WTC11 (cell line): ENCODE results near the gene PDE11A. TPM values are rescaled to one million over a fixed set of nuclear protein-coding genes. Genes with fewer than 3 reads are reported as not detected.

ENCODE experiments used
- ATAC-seq: fragments of 200-7000 bp; cut with Tn5 transposase; 2 replicates; pipeline ENCODE4 v1.10.0; 2021; ENCODE audit warnings: mild to moderate bottlenecking, moderate library complexity
- CTCF ChIA-PET: fragments of 300-600 bp; sonication (Branson Sonifier 250); formaldehyde crosslinking; loops from one replicate; lab custom pipeline; 2021; ENCODE audit warnings: antibody characterized with exemption; lab: Charles Lee
- POLR2A ChIA-PET: fragments of 350-600 bp; sonication (Branson Sonifier 250); formaldehyde crosslinking; loops from one replicate; lab custom pipeline; 2021; ENCODE audit warnings: antibody characterized with exemption; lab: Charles Lee
- DNase-seq: peaks from one replicate; pipeline ENCODE4 v3.0.0; 2021; ENCODE audit warnings: low spot score
- H3K27ac Mint-ChIP-seq: 2 replicates; pipeline ENCODE4 v1.8.0; 2021; ENCODE audit warnings: mixed read lengths
- H3K27me3 Mint-ChIP-seq: 2 replicates; pipeline ENCODE4 v1.8.0; 2021; ENCODE audit warnings: low read depth, mild to moderate bottlenecking, moderate library complexity, mixed read lengths
- H3K36me3 Mint-ChIP-seq: 2 replicates; pipeline ENCODE4 v1.8.0; 2021; ENCODE audit warnings: mixed read lengths
- H3K4me1 Mint-ChIP-seq: 2 replicates; pipeline ENCODE4 v1.8.0; 2022; ENCODE audit warnings: mixed read lengths
- H3K4me3 Mint-ChIP-seq: 2 replicates; pipeline ENCODE4 v1.8.0; 2021; ENCODE audit warnings: mild to moderate bottlenecking, moderate library complexity, mixed read lengths
- H3K9me3 Mint-ChIP-seq: 2 replicates; pipeline ENCODE4 v1.8.0; 2021; ENCODE audit warnings: mixed read lengths
- ETV6 ChIP-seq: sonication (generic); formaldehyde crosslinking; IDR thresholded peaks from 2 replicates; pipeline ENCODE4 v1.8.1; 2022; ENCODE audit warnings: mild to moderate bottlenecking, missing genetic modification reagents
- GABPB1 ChIP-seq: sonication (generic); formaldehyde crosslinking; IDR thresholded peaks from 2 replicates; pipeline ENCODE4 v1.8.1; 2023; ENCODE audit warnings: mild to moderate bottlenecking, missing genetic modification reagents
- IRF2 ChIP-seq: sonication (generic); formaldehyde crosslinking; IDR thresholded peaks from 2 replicates; pipeline ENCODE4 v1.8.0; 2022; ENCODE audit warnings: low read depth, missing genetic modification reagents, borderline replicate concordance
- JAZF1 ChIP-seq: fragments of 250-450 bp; sonication (Bioruptor Pico); IDR thresholded peaks from 2 replicates; pipeline ENCODE4 v1.9.0; 2021; ENCODE audit warnings: moderate library complexity, mild to moderate bottlenecking, inconsistent platforms
- JUN ChIP-seq: sonication (generic); formaldehyde crosslinking; IDR thresholded peaks from 2 replicates; pipeline ENCODE4 v1.8.0; 2023; ENCODE audit warnings: mild to moderate bottlenecking, missing genetic modification reagents
- KAT7 ChIP-seq: sonication (generic); formaldehyde crosslinking; IDR thresholded peaks from 2 replicates; pipeline ENCODE4 v1.8.1; 2023; ENCODE audit warnings: missing genetic modification reagents, mild to moderate bottlenecking, borderline replicate concordance
- MXD4 ChIP-seq: fragments of 250-450 bp; sonication (Bioruptor Pico); IDR thresholded peaks from 2 replicates; pipeline ENCODE4 v1.8.0; 2021; ENCODE audit warnings: mild to moderate bottlenecking, moderate library complexity, borderline replicate concordance
- MYBL2 ChIP-seq: sonication (generic); formaldehyde crosslinking; IDR thresholded peaks from 2 replicates; pipeline ENCODE4 v1.8.1; 2023; ENCODE audit warnings: mild to moderate bottlenecking, moderate library complexity, missing genetic modification reagents
- NFE2L1 ChIP-seq: sonication (generic); formaldehyde crosslinking; IDR thresholded peaks from 2 replicates; pipeline ENCODE4 v1.8.1; 2023; ENCODE audit warnings: missing genetic modification reagents
- NR1H2 ChIP-seq: sonication (generic); formaldehyde crosslinking; IDR thresholded peaks from 2 replicates; pipeline ENCODE4 v1.9.0; 2021; ENCODE audit warnings: mild to moderate bottlenecking, moderate library complexity, missing genetic modification reagents
- NR3C1 ChIP-seq: sonication (generic); formaldehyde crosslinking; conservative IDR thresholded peaks from 2 replicates; pipeline ENCODE4 v1.8.1; 2023; ENCODE audit warnings: low read depth, mild to moderate bottlenecking, missing genetic modification reagents
- RORB ChIP-seq: fragments of 250-450 bp; sonication (Bioruptor Pico); IDR thresholded peaks from 2 replicates; pipeline ENCODE4 v1.9.0; 2021; ENCODE audit warnings: mild to moderate bottlenecking
- SMAD4 ChIP-seq: sonication (generic); formaldehyde crosslinking; IDR thresholded peaks from 2 replicates; pipeline ENCODE4 v1.8.0; 2022; ENCODE audit warnings: mild to moderate bottlenecking, missing genetic modification reagents
- TCF7 ChIP-seq: sonication (generic); formaldehyde crosslinking; IDR thresholded peaks from 2 replicates; pipeline ENCODE4 v1.8.0; 2022; ENCODE audit warnings: mild to moderate bottlenecking, low read depth, missing genetic modification reagents, moderate library complexity
- ZNF219 ChIP-seq: sonication (generic); formaldehyde crosslinking; IDR thresholded peaks from 2 replicates; pipeline ENCODE4 v1.8.0; 2023; ENCODE audit warnings: missing genetic modification reagents, mild to moderate bottlenecking, borderline replicate concordance
- ZNF317 ChIP-seq: sonication (generic); formaldehyde crosslinking; IDR thresholded peaks from 2 replicates; pipeline ENCODE4 v1.8.1; 2023; ENCODE audit warnings: low read depth, mild to moderate bottlenecking, moderate library complexity, missing genetic modification reagents, borderline replicate concordance
- total RNA-seq: library from RNA; stranded (reverse); gene quantifications from 3 replicates; pipeline ENCODE4 v1.2.3, GENCODE V29; 2021
- TF ChIP-seq, protein P1 (sequence below): sonication (generic); formaldehyde crosslinking; IDR thresholded peaks from 2 replicates; pipeline ENCODE4 v1.8.1; 2022; ENCODE audit warnings: low read depth, mild to moderate bottlenecking, moderate library complexity, missing genetic modification reagents, borderline replicate concordance
- TF ChIP-seq, protein P2 (sequence below): sonication (generic); formaldehyde crosslinking; IDR thresholded peaks from 2 replicates; pipeline ENCODE4 v1.8.1; 2022; ENCODE audit warnings: mild to moderate bottlenecking, missing genetic modification reagents, moderate library complexity, borderline replicate concordance
- TF ChIP-seq, protein P3 (sequence below): sonication (generic); formaldehyde crosslinking; conservative IDR thresholded peaks from 2 replicates; pipeline ENCODE4 v1.8.1; 2023; ENCODE audit warnings: mild to moderate bottlenecking, low read depth, missing genetic modification reagents, moderate library complexity
- TF ChIP-seq, protein P4 (sequence below): sonication (generic); formaldehyde crosslinking; IDR thresholded peaks from 2 replicates; pipeline ENCODE4 v1.8.0; 2023; ENCODE audit warnings: mild to moderate bottlenecking, missing genetic modification reagents
- TF ChIP-seq, protein P5 (sequence below): sonication (generic); formaldehyde crosslinking; IDR thresholded peaks from 2 replicates; pipeline ENCODE4 v1.8.1; 2023; ENCODE audit warnings: mild to moderate bottlenecking, missing genetic modification reagents, moderate library complexity
- TF ChIP-seq, protein P6 (sequence below): fragments of 250-450 bp; sonication (Bioruptor Pico); IDR thresholded peaks from 2 replicates; pipeline ENCODE4 v2.1.2; 2022; ENCODE audit warnings: mild to moderate bottlenecking, moderate library complexity

The PDE11A gene
- total RNA-seq, 1 experiment from 2014 or later = 0.13 TPM

DNA sequence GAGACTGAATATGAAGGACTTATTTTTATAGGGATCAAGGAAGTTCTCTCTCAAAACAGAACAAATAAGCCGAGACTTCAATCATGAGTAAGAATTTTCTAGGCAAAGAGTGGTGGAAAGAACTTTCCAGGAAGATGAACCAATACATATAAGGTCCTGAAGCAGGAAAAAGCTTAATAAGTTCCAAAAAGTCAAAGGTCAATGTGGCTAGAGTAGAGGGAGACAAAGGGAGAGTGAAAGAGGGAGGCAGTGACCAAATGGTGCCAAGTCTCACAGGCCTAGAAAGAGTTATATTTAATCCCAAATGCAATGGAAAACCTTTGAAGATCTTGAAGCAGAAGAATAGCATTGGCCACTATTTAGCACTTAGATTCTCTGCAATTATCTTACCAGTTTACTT is 56.0 kb downstream of the PDE11A start:
- H3K4me3 Mint-ChIP-seq = no peak overlapping the region
- ATAC-seq (no peak), DNase-seq (no peak)
- no peaks in the 10 kb centered on the region for H3K27me3 Mint-ChIP-seq
- H3K4me1 Mint-ChIP-seq = no peaks in the 10 kb centered on the region
- no peak overlapping the region for H3K27ac Mint-ChIP-seq
- H3K36me3 Mint-ChIP-seq = no peaks in the 10 kb centered on the region
- POLR2A ChIA-PET = no interaction called here
- TF ChIP-seq MYBL2 (CRISPR knock-in tag) = no peak
- no peak for TF ChIP-seq TCF7 (CRISPR knock-in tag)
- no peak for TF ChIP-seq GABPB1 (CRISPR knock-in tag)
- no peak for TF ChIP-seq RORB (CRISPR knock-in tag)
- TF ChIP-seq ZNF219 (CRISPR knock-in tag) = no peak
- no peak for TF ChIP-seq KAT7 (CRISPR knock-in tag)
- TF ChIP-seq SMAD4 (CRISPR knock-in tag) = no peak
- TF ChIP-seq, protein P1, sequence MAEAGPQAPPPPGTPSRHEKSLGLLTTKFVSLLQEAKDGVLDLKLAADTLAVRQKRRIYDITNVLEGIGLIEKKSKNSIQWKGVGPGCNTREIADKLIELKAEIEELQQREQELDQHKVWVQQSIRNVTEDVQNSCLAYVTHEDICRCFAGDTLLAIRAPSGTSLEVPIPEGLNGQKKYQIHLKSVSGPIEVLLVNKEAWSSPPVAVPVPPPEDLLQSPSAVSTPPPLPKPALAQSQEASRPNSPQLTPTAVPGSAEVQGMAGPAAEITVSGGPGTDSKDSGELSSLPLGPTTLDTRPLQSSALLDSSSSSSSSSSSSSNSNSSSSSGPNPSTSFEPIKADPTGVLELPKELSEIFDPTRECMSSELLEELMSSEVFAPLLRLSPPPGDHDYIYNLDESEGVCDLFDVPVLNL (CRISPR knock-in tag) = no peak
- TF ChIP-seq, protein P2, sequence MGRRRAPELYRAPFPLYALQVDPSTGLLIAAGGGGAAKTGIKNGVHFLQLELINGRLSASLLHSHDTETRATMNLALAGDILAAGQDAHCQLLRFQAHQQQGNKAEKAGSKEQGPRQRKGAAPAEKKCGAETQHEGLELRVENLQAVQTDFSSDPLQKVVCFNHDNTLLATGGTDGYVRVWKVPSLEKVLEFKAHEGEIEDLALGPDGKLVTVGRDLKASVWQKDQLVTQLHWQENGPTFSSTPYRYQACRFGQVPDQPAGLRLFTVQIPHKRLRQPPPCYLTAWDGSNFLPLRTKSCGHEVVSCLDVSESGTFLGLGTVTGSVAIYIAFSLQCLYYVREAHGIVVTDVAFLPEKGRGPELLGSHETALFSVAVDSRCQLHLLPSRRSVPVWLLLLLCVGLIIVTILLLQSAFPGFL (CRISPR knock-in tag) = no peak
- TF ChIP-seq ZNF317 (CRISPR knock-in tag) = no peak
- no peak for TF ChIP-seq JUN
- TF ChIP-seq IRF2 (CRISPR knock-in tag) = no peak
- TF ChIP-seq, all 79 proteins: peak for 0
- H3K9me3 Mint-ChIP-seq = peaks cover 8% of the 10 kb centered on the region; the same call in 1 of the 2 replicates
- CTCF ChIA-PET = no interaction called here

DNA sequence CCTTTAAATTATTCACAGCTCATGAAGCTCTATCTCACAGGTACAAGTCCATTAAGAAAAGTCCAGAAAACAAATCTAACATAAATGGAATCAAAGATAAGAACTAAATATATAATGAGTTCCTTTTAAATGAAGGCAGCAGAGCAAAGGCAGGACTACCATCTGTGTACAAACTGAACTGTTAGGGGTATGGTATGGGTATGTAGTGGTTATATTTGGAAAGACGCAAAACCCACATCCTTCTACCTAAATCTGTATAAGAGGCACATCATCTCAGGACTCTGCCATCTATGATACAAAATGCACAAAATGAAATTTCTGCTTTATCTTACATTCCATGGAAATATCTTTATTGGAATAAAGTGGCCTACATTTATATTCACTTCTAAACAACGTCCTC is 59.9 kb downstream of the PDE11A start:
- H3K9me3 Mint-ChIP-seq = peaks cover 8% of the 10 kb centered on the region; the same call in 1 of the 2 replicates
- no peak overlapping the region for H3K27ac Mint-ChIP-seq

More for the DNA sequence above, 59.9 kb downstream of the PDE11A start:
- CTCF ChIA-PET = no interaction called here
- ATAC-seq (no peak), DNase-seq (no peak)
- POLR2A ChIA-PET = no interaction called here
- H3K27me3 Mint-ChIP-seq = no peaks in the 10 kb centered on the region
- TF ChIP-seq MXD4 (no peak), NFE2L1 (CRISPR knock-in tag) (no peak), NR3C1 (CRISPR knock-in tag) (no peak), NR1H2 (CRISPR knock-in tag) (no peak), ETV6 (CRISPR knock-in tag) (no peak), JAZF1 (no peak)
- TF ChIP-seq, protein P1 (CRISPR knock-in tag) = no peak
- TF ChIP-seq, protein P3, sequence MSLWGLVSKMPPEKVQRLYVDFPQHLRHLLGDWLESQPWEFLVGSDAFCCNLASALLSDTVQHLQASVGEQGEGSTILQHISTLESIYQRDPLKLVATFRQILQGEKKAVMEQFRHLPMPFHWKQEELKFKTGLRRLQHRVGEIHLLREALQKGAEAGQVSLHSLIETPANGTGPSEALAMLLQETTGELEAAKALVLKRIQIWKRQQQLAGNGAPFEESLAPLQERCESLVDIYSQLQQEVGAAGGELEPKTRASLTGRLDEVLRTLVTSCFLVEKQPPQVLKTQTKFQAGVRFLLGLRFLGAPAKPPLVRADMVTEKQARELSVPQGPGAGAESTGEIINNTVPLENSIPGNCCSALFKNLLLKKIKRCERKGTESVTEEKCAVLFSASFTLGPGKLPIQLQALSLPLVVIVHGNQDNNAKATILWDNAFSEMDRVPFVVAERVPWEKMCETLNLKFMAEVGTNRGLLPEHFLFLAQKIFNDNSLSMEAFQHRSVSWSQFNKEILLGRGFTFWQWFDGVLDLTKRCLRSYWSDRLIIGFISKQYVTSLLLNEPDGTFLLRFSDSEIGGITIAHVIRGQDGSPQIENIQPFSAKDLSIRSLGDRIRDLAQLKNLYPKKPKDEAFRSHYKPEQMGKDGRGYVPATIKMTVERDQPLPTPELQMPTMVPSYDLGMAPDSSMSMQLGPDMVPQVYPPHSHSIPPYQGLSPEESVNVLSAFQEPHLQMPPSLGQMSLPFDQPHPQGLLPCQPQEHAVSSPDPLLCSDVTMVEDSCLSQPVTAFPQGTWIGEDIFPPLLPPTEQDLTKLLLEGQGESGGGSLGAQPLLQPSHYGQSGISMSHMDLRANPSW (CRISPR knock-in tag) = no peak
- TF ChIP-seq, protein P4, sequence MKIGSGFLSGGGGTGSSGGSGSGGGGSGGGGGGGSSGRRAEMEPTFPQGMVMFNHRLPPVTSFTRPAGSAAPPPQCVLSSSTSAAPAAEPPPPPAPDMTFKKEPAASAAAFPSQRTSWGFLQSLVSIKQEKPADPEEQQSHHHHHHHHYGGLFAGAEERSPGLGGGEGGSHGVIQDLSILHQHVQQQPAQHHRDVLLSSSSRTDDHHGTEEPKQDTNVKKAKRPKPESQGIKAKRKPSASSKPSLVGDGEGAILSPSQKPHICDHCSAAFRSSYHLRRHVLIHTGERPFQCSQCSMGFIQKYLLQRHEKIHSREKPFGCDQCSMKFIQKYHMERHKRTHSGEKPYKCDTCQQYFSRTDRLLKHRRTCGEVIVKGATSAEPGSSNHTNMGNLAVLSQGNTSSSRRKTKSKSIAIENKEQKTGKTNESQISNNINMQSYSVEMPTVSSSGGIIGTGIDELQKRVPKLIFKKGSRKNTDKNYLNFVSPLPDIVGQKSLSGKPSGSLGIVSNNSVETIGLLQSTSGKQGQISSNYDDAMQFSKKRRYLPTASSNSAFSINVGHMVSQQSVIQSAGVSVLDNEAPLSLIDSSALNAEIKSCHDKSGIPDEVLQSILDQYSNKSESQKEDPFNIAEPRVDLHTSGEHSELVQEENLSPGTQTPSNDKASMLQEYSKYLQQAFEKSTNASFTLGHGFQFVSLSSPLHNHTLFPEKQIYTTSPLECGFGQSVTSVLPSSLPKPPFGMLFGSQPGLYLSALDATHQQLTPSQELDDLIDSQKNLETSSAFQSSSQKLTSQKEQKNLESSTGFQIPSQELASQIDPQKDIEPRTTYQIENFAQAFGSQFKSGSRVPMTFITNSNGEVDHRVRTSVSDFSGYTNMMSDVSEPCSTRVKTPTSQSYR = no peak
- TF ChIP-seq, protein P5, sequence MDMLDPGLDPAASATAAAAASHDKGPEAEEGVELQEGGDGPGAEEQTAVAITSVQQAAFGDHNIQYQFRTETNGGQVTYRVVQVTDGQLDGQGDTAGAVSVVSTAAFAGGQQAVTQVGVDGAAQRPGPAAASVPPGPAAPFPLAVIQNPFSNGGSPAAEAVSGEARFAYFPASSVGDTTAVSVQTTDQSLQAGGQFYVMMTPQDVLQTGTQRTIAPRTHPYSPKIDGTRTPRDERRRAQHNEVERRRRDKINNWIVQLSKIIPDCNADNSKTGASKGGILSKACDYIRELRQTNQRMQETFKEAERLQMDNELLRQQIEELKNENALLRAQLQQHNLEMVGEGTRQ (CRISPR knock-in tag) = no peak
- TF ChIP-seq, protein P6, sequence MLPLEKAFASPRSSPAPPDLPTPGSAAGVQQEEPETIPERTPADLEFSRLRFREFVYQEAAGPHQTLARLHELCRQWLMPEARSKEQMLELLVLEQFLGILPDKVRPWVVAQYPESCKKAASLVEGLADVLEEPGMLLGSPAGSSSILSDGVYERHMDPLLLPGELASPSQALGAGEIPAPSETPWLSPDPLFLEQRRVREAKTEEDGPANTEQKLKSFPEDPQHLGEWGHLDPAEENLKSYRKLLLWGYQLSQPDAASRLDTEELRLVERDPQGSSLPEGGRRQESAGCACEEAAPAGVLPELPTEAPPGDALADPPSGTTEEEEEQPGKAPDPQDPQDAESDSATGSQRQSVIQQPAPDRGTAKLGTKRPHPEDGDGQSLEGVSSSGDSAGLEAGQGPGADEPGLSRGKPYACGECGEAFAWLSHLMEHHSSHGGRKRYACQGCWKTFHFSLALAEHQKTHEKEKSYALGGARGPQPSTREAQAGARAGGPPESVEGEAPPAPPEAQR (CRISPR knock-in tag) = no peak
- TF ChIP-seq, protein P2 (CRISPR knock-in tag) = no peak
- no peaks in the 10 kb centered on the region for H3K36me3 Mint-ChIP-seq
- H3K4me3 Mint-ChIP-seq = no peak overlapping the region
- H3K4me1 Mint-ChIP-seq = no peaks in the 10 kb centered on the region
